H1 (cell line): ENCODE results near the gene HOXB6.

Experiments
- CEBPB ChIP-seq: IDR thresholded peaks from 2 replicates; pipeline ENCODE4 v1.6.1; 2012; ENCODE audit warnings: low read depth, low read length
- POLR2A ChIP-seq, 2 experiments: IDR thresholded peaks; 1 replicate in 1 of 2; 2 replicates in 1 of 2; pipeline ENCODE4 v1.6.1; 2011; ENCODE audit warnings: low read depth in 2 of 2, low read length in 2 of 2, mild to moderate bottlenecking in 2 of 2; ENCODE audit errors: control extremely low read depth in 1 of 2
- POLR2AphosphoS5 ChIP-seq: IDR thresholded peaks from 2 replicates; pipeline ENCODE4 v1.6.1; 2011; ENCODE audit warnings: low read depth, low read length
- TBP ChIP-seq: IDR thresholded peaks from 2 replicates; pipeline ENCODE4 v1.6.1; 2011; ENCODE audit warnings: low read depth, low read length, improper control_type of control experiment
- YY1 ChIP-seq: IDR thresholded peaks from 2 replicates; pipeline ENCODE4 v1.6.1; 2011; ENCODE audit warnings: low read depth, mild to moderate bottlenecking, low read length
- TF ChIP-seq, protein P1 (sequence below), 3 experiments: IDR thresholded peaks; 1 replicate in 2 of 3; 2 replicates in 1 of 3; pipeline versions ENCODE4 v1.5.1 to v1.6.1; 2011; ENCODE audit warnings: low read length in 3 of 3, mild to moderate bottlenecking in 3 of 3, inconsistent platforms in 2 of 3, low read depth in 1 of 3, moderate library complexity in 1 of 3; ENCODE audit not compliant: insufficient read depth in 1 of 3; ENCODE audit errors: control extremely low read depth in 1 of 3

DNA sequence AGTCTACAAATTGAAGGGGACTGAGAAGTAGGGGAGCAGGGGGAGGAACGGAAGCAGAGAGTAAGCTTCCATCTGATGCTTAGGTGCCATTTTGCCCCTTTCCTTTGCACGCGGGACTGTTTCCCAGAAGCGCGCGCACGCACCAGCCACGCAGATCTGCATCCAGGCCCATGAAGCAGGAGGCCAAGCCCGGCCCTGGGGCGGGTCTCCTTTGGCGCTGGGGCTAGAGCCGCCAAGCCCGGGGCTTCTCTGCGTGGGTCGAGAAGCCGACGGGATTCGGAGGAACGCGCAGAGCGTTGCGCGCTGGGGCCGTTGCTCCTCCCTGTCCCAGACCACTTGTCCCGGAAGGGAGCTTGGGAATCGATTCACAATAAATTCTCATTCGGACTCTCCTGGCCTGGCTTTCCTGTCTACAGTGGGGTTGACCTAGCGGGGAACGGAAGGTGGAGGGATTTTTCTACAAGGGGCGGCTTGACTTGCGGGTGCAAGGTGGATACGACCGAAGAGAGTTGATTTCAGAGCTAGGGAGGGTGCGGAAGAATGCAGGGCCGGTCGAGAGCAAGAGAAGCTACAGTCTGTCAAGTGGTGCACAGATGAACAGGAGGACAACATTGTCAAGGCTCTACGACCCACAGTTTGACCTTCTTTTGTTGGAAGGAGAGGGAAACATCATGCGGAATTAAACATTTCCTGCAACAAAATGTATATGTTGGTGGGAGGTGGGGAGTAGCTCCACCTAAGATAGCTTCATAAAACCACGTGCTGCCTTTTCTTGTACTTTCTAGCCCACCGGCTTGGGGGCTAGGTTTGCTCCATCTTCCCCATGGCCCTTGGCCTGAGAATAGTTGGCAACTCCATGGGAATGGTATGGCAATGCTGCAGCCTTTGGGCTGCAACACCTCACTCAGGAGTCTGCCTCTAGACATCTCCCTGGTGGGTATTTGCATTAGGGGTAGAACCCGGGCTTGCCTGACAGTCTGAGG is 16.9 kb upstream of the HOXB6 start:
- no peak for TF ChIP-seq POLR2A (IDR thresholded peaks at IDR 0.05; ENCODE audit: control extremely low read depth in 1 of 2, low read depth in 2 of 2, low read length in 2 of 2)
- no peak for TF ChIP-seq TBP
- TF ChIP-seq CEBPB, result no peak
- TF ChIP-seq, protein P1, sequence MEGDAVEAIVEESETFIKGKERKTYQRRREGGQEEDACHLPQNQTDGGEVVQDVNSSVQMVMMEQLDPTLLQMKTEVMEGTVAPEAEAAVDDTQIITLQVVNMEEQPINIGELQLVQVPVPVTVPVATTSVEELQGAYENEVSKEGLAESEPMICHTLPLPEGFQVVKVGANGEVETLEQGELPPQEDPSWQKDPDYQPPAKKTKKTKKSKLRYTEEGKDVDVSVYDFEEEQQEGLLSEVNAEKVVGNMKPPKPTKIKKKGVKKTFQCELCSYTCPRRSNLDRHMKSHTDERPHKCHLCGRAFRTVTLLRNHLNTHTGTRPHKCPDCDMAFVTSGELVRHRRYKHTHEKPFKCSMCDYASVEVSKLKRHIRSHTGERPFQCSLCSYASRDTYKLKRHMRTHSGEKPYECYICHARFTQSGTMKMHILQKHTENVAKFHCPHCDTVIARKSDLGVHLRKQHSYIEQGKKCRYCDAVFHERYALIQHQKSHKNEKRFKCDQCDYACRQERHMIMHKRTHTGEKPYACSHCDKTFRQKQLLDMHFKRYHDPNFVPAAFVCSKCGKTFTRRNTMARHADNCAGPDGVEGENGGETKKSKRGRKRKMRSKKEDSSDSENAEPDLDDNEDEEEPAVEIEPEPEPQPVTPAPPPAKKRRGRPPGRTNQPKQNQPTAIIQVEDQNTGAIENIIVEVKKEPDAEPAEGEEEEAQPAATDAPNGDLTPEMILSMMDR (IDR thresholded peaks at IDR 0.05; ENCODE audit: control extremely low read depth in 1 of 3, insufficient read depth in 1 of 3, low read depth in 1 of 3, low read length in 3 of 3), result no peak
- TF ChIP-seq YY1, result no peak
- no peak for TF ChIP-seq POLR2AphosphoS5
